ENCODE data around the gene CELF2.
"Not testable (repeated sequence)": the region's sequence is repeated elsewhere in the genome, so short reads cannot be mapped to it uniquely, and the experiment has no call there.

The CELF2 gene

GRCh38 chr10:11357439-11357838, 339.8 kb downstream of the CELF2 start:
- Mint-ChIP-seq H3K27me3 (ENCODE audit: low read depth, poor library complexity) (peaks cover 4% of the 10 kb centered on the region), H3K9me3 (peaks cover 34% of the 10 kb centered on the region), H3K36me3 (ENCODE audit: low read depth) (peaks cover 4% of the 10 kb centered on the region), H3K27ac (no peak overlapping the region), H3K4me1 (no peaks in the 10 kb centered on the region), H3K4me3 (no peak overlapping the region)
- no peak for DNase-seq
- no peak for TF ChIP-seq CTCF (IDR thresholded peaks at IDR 0.05)

GRCh38 chr10:11358011-11358410, 340.3 kb downstream of the CELF2 start:
- Mint-ChIP-seq H3K36me3 (ENCODE audit: low read depth) (peaks cover 4% of the 10 kb centered on the region), H3K27ac (no peak overlapping the region), H3K4me3 (no peak overlapping the region), H3K9me3 (peaks cover 29% of the 10 kb centered on the region), H3K27me3 (ENCODE audit: low read depth, poor library complexity) (peaks cover 4% of the 10 kb centered on the region), H3K4me1 (no peaks in the 10 kb centered on the region)
- DNase-seq: no peak
- no peak for TF ChIP-seq CTCF (IDR thresholded peaks at IDR 0.05)

- no peak for TF ChIP-seq CTCF (IDR thresholded peaks at IDR 0.05)
- DNase-seq: no peak
- Mint-ChIP-seq H3K27ac (no peak overlapping the region), H3K4me1 (no peaks in the 10 kb centered on the region), H3K27me3 (ENCODE audit: low read depth, poor library complexity) (peaks cover 4% of the 10 kb centered on the region), H3K4me3 (no peak overlapping the region), H3K36me3 (ENCODE audit: low read depth) (peaks cover 4% of the 10 kb centered on the region), H3K9me3 (peaks cover 22% of the 10 kb centered on the region)
Measured at GRCh38 chr10:11358923-11359575, 341.4 kb downstream of the CELF2 start.

GRCh38 chr10:11359869-11360268, 342.2 kb downstream of the CELF2 start:
- peaks cover 4% of the 10 kb centered on the region for H3K36me3 Mint-ChIP-seq (ENCODE audit: low read depth)
- DNase-seq: no peak
- no peak overlapping the region for H3K4me3 Mint-ChIP-seq
- peaks cover 4% of the 10 kb centered on the region for H3K27me3 Mint-ChIP-seq (ENCODE audit: low read depth, poor library complexity)
- H3K4me1 Mint-ChIP-seq: no peaks in the 10 kb centered on the region
- no peak overlapping the region for H3K27ac Mint-ChIP-seq
- TF ChIP-seq CTCF (IDR thresholded peaks at IDR 0.05): no peak
- peaks cover 22% of the 10 kb centered on the region for H3K9me3 Mint-ChIP-seq

- Mint-ChIP-seq H3K4me1 (no peaks in the 10 kb centered on the region), H3K4me3 (no peak overlapping the region), H3K9me3 (peaks cover 17% of the 10 kb centered on the region), H3K27ac (no peak overlapping the region), H3K27me3 (ENCODE audit: low read depth, poor library complexity) (peaks cover 4% of the 10 kb centered on the region), H3K36me3 (ENCODE audit: low read depth) (peaks cover 4% of the 10 kb centered on the region)
- no peak for DNase-seq
- no peak for TF ChIP-seq CTCF (IDR thresholded peaks at IDR 0.05)
Measured at GRCh38 chr10:11363497-11363896, 345.8 kb downstream of the CELF2 start.

- H3K9me3 Mint-ChIP-seq: peaks cover 10% of the 10 kb centered on the region
- TF ChIP-seq CTCF (IDR thresholded peaks at IDR 0.05): no peak
- DNase-seq: no peak
- peaks cover 4% of the 10 kb centered on the region for H3K27me3 Mint-ChIP-seq (ENCODE audit: low read depth, poor library complexity)
- H3K4me3 Mint-ChIP-seq: no peak overlapping the region
- peaks cover 3% of the 10 kb centered on the region for H3K36me3 Mint-ChIP-seq (ENCODE audit: low read depth)
- no peak overlapping the region for H3K27ac Mint-ChIP-seq
- H3K4me1 Mint-ChIP-seq: no peaks in the 10 kb centered on the region
Measured at GRCh38 chr10:11364241-11364640, 346.6 kb downstream of the CELF2 start.

- H3K36me3 Mint-ChIP-seq (ENCODE audit: low read depth); H3K27me3 Mint-ChIP-seq (ENCODE audit: low read depth, poor library complexity); DNase-seq; H3K9me3 Mint-ChIP-seq; H3K4me1 Mint-ChIP-seq; H3K4me3 Mint-ChIP-seq; H3K27ac Mint-ChIP-seq: not testable (repeated sequence)
Measured at GRCh38 chr10:11366889-11367288, 349.2 kb downstream of the CELF2 start.
